ENCODE data around the gene ALPK3. TPM values are rescaled to one million over a fixed set of nuclear protein-coding genes. Genes with fewer than 3 reads are reported as not detected.
A peak's percentile ranks its signal among the peaks of the same experiment; 100 is the strongest.

ALPK3 gene
- total RNA-seq, 1 donor from 2014 or later = 0.20 TPM

- Mint-ChIP-seq H3K9me3 (no peaks in the 10 kb centered on the region), H3K27ac (no peak overlapping the region), H3K4me3 (no peak overlapping the region), H3K27me3 (peaks cover 11% of the 10 kb centered on the region), H3K36me3 (ENCODE audit: low read depth) (no peaks in the 10 kb centered on the region), H3K4me1 (peaks cover 2% of the 10 kb centered on the region)
- no peak for ATAC-seq (ENCODE audit: low read depth)
- ChIA-PET POLR2A (no interaction called here), CTCF (no interaction called here)
- intact Hi-C loops (cut with micrococcal nuclease) = no loop called here
- TF ChIP-seq CTCF (IDR thresholded peaks at IDR 0.05) = no peak
- DNase-seq = no peak
Measured at GRCh38 chr15:84911879-84912660, 94.9 kb downstream of the ALPK3 start.

- H3K9me3 Mint-ChIP-seq = no peaks in the 10 kb centered on the region
- ATAC-seq (ENCODE audit: low read depth) (no peak), DNase-seq (no peak)
- H3K27ac Mint-ChIP-seq = no peak overlapping the region
- peaks cover 2% of the 10 kb centered on the region for H3K4me1 Mint-ChIP-seq
- POLR2A ChIA-PET = no interaction called here
- CTCF ChIA-PET = no interaction called here
- no peak overlapping the region for H3K4me3 Mint-ChIP-seq
- TF ChIP-seq CTCF (IDR thresholded peaks at IDR 0.05) = no peak
- no peaks in the 10 kb centered on the region for H3K36me3 Mint-ChIP-seq (ENCODE audit: low read depth)
- H3K27me3 Mint-ChIP-seq = peaks cover 11% of the 10 kb centered on the region
- intact Hi-C loops (cut with micrococcal nuclease) = no loop called here
Measured at GRCh38 chr15:84913360-84913723, 96.2 kb downstream of the ALPK3 start.

GRCh38 chr15:84914351-84914750, 97.2 kb downstream of the ALPK3 start:
- Mint-ChIP-seq H3K27ac (no peak overlapping the region), H3K36me3 (ENCODE audit: low read depth) (no peaks in the 10 kb centered on the region), H3K4me3 (no peak overlapping the region), H3K9me3 (no peaks in the 10 kb centered on the region), H3K27me3 (peaks cover 11% of the 10 kb centered on the region), H3K4me1 (peaks cover 2% of the 10 kb centered on the region)
- intact Hi-C loops (cut with micrococcal nuclease) = no loop called here
- no peak for TF ChIP-seq CTCF (IDR thresholded peaks at IDR 0.05)
- DNase-seq = no peak
- ATAC-seq (ENCODE audit: low read depth) = no peak
- ChIA-PET POLR2A (no interaction called here), CTCF (no interaction called here)

- Mint-ChIP-seq H3K36me3 (ENCODE audit: low read depth) (no peaks in the 10 kb centered on the region), H3K27ac (no peak overlapping the region), H3K27me3 (peaks cover 11% of the 10 kb centered on the region), H3K9me3 (no peaks in the 10 kb centered on the region), H3K4me1 (peaks cover 2% of the 10 kb centered on the region), H3K4me3 (no peak overlapping the region)
- DNase-seq (no peak), ATAC-seq (ENCODE audit: low read depth) (peak; percentile 91)
- intact Hi-C loops (cut with micrococcal nuclease) = no loop called here
- CTCF ChIA-PET = no interaction called here
- POLR2A ChIA-PET = no interaction called here
- no peak for TF ChIP-seq CTCF (IDR thresholded peaks at IDR 0.05)
Measured at GRCh38 chr15:84914909-84915605, 97.9 kb downstream of the ALPK3 start.

- CTCF ChIA-PET = no interaction called here
- no peak for DNase-seq
- Mint-ChIP-seq H3K36me3 (ENCODE audit: low read depth) (no peaks in the 10 kb centered on the region), H3K27ac (no peak overlapping the region), H3K27me3 (peaks cover 11% of the 10 kb centered on the region), H3K4me3 (no peak overlapping the region), H3K4me1 (peaks cover 2% of the 10 kb centered on the region), H3K9me3 (no peaks in the 10 kb centered on the region)
- POLR2A ChIA-PET = no interaction called here
- intact Hi-C loops (cut with micrococcal nuclease) = no loop called here
- no peak for ATAC-seq (ENCODE audit: low read depth)
- no peak for TF ChIP-seq CTCF (IDR thresholded peaks at IDR 0.05)
Measured at GRCh38 chr15:84915606-84915958, 98.4 kb downstream of the ALPK3 start.
